ENCODE data around the gene ST8SIA3. TPM values are rescaled to one million over a fixed set of nuclear protein-coding genes. Genes with fewer than 3 reads are reported as not detected.

The ST8SIA3 gene
- total RNA-seq, 2 donors from 2014 or later, result 1.1 to 1.6 TPM

- no peaks in the 10 kb centered on the region for H3K36me3 Mint-ChIP-seq (ENCODE audit: low read depth)
- no peak overlapping the region for H3K4me3 Mint-ChIP-seq
- no peaks in the 10 kb centered on the region for H3K4me1 Mint-ChIP-seq
- no peak overlapping the region for H3K27ac Mint-ChIP-seq
- Histone ChIP-seq H3K9ac (ENCODE audit: extremely low read depth, low read length, poor library complexity, severe bottlenecking) (no peak overlapping the region), H3K4me1 (ENCODE audit: control insufficient read depth, insufficient read depth, low read length) (no peaks in the 10 kb centered on the region), H3K27ac (ENCODE audit: low read depth, low read length) (no peak overlapping the region), H3K36me3 (ENCODE audit: control insufficient read depth, insufficient read depth, low read length) (no peaks in the 10 kb centered on the region), H3K4me3 (ENCODE audit: low read length) (no peak overlapping the region), H3K27me3 (ENCODE audit: control insufficient read depth, insufficient read depth, low read length, poor library complexity, severe bottlenecking) (peaks cover 32% of the 10 kb centered on the region), H3K9me3 (ENCODE audit: control insufficient read depth, low read length) (no peaks in the 10 kb centered on the region)
- TF ChIP-seq CTCF (conservative IDR thresholded peaks at IDR 0.05), result no peak
- no peak for DNase-seq
- H3K27me3 Mint-ChIP-seq (ENCODE audit: insufficient read depth), result peaks cover 29% of the 10 kb centered on the region
- no peaks in the 10 kb centered on the region for H3K9me3 Mint-ChIP-seq
Observed at GRCh38 chr18:57404345-57404744, 52.0 kb downstream of the ST8SIA3 start.

DNA sequence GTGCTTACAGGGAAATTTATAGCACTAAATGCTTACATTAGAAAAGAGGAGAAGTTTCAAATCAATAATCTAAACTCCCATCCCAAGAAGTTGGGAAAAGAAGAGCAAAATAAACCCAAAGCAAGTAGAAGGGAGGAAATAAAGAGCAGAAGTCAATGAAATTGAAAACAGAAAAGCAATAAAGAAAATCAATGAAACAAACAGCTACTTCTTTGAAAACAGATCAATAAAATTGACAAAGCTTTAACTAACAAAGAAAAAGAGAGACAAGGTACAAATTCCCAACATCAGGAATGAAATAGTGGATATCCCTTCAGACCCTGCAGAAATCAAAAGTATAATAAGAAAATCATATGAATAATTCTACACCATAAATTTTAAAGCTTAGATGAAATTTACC lies 57.3 kb downstream of the ST8SIA3 start:
- Histone ChIP-seq H3K27me3 (ENCODE audit: control insufficient read depth, insufficient read depth, low read length, poor library complexity, severe bottlenecking) (peaks cover 19% of the 10 kb centered on the region), H3K4me1 (ENCODE audit: control insufficient read depth, insufficient read depth, low read length) (no peaks in the 10 kb centered on the region), H3K36me3 (ENCODE audit: control insufficient read depth, insufficient read depth, low read length) (no peaks in the 10 kb centered on the region), H3K9ac (ENCODE audit: extremely low read depth, low read length, poor library complexity, severe bottlenecking) (no peak overlapping the region), H3K27ac (ENCODE audit: low read depth, low read length) (no peak overlapping the region), H3K9me3 (ENCODE audit: control insufficient read depth, low read length) (no peaks in the 10 kb centered on the region), H3K4me3 (ENCODE audit: low read length) (no peak overlapping the region)
- H3K27ac Mint-ChIP-seq, result no peak overlapping the region
- H3K4me3 Mint-ChIP-seq, result no peak overlapping the region
- peaks cover 21% of the 10 kb centered on the region for H3K27me3 Mint-ChIP-seq (ENCODE audit: insufficient read depth)
- TF ChIP-seq CTCF (conservative IDR thresholded peaks at IDR 0.05), result no peak
- no peaks in the 10 kb centered on the region for H3K36me3 Mint-ChIP-seq (ENCODE audit: low read depth)
- DNase-seq, result no peak
- H3K4me1 Mint-ChIP-seq, result no peaks in the 10 kb centered on the region
- H3K9me3 Mint-ChIP-seq, result no peaks in the 10 kb centered on the region

GRCh38 chr18:57410749-57411148 lies 58.4 kb downstream of the ST8SIA3 start:
- Mint-ChIP-seq H3K27ac (no peak overlapping the region), H3K36me3 (ENCODE audit: low read depth) (no peaks in the 10 kb centered on the region), H3K4me1 (no peaks in the 10 kb centered on the region), H3K9me3 (no peaks in the 10 kb centered on the region), H3K4me3 (no peak overlapping the region), H3K27me3 (ENCODE audit: insufficient read depth) (peaks cover 26% of the 10 kb centered on the region)
- Histone ChIP-seq H3K4me1 (ENCODE audit: control insufficient read depth, insufficient read depth, low read length) (no peaks in the 10 kb centered on the region), H3K9me3 (ENCODE audit: control insufficient read depth, low read length) (no peaks in the 10 kb centered on the region), H3K4me3 (ENCODE audit: low read length) (no peak overlapping the region), H3K27me3 (ENCODE audit: control insufficient read depth, insufficient read depth, low read length, poor library complexity, severe bottlenecking) (peaks cover 19% of the 10 kb centered on the region), H3K36me3 (ENCODE audit: control insufficient read depth, insufficient read depth, low read length) (no peaks in the 10 kb centered on the region), H3K9ac (ENCODE audit: extremely low read depth, low read length, poor library complexity, severe bottlenecking) (no peak overlapping the region), H3K27ac (ENCODE audit: low read depth, low read length) (no peak overlapping the region)
- no peak for TF ChIP-seq CTCF (conservative IDR thresholded peaks at IDR 0.05)
- 67% methylated on average over 1 of the region's 3 CpGs; no CpG with 5 or more reads in 1 of the 2 experiments for WGBS, 2 experiments (ENCODE audit: insufficient coverage in 1 of 2, insufficient read length in 1 of 2)
- no peak for DNase-seq

All from endodermal cell (in vitro differentiated cells).